ENCODE results near the gene TMEM179.

DNA sequence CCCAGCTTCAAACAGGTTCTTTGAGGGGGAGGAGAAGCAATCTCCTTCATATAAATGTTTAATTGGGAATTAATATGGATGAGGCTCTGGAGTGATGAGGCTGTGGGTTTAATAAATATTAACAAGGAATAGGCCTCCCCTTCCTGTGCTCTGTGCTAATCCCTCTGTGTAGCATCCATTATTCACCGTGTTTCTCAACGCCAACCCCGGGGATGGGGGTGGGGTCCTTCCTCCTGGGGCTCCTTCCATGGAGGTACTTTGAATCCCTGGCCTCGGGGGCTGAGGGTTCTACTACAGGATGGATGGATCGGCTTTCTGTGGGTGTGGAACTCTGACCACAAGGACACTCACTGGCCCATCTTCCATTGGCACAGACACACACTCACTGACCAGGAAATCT is 34.9 kb upstream of the TMEM179 start:
- TF ChIP-seq EGR1 (IDR thresholded peaks at IDR 0.05; ENCODE audit: borderline replicate concordance in 1 of 2, low read depth in 2 of 2, low read length in 2 of 2) (no peak), RFX5 (IDR thresholded peaks at IDR 0.05; ENCODE audit: low read depth, low read length) (no peak), KAT2A (conservative IDR thresholded peaks at IDR 0.05; ENCODE audit: control insufficient read depth, low read depth, low read length) (no peak), YBX1 (IDR thresholded peaks at IDR 0.05) (no peak), NFXL1 (IDR thresholded peaks at IDR 0.05; ENCODE audit: borderline replicate concordance) (no peak), CREM (IDR thresholded peaks at IDR 0.05; ENCODE audit: low read depth) (no peak), YY1 (IDR thresholded peaks at IDR 0.05; ENCODE audit: low read depth, low read length) (no peak), CTCF (IDR thresholded peaks at IDR 0.05 in 2 of 3, conservative IDR thresholded peaks at IDR 0.05 in 1 of 3; ENCODE audit: control insufficient read depth in 2 of 3, extremely low read depth in 1 of 3, insufficient read depth in 1 of 3, low read depth in 3 of 3, low read length in 3 of 3) (no peak)
- TF ChIP-seq, protein P1, sequence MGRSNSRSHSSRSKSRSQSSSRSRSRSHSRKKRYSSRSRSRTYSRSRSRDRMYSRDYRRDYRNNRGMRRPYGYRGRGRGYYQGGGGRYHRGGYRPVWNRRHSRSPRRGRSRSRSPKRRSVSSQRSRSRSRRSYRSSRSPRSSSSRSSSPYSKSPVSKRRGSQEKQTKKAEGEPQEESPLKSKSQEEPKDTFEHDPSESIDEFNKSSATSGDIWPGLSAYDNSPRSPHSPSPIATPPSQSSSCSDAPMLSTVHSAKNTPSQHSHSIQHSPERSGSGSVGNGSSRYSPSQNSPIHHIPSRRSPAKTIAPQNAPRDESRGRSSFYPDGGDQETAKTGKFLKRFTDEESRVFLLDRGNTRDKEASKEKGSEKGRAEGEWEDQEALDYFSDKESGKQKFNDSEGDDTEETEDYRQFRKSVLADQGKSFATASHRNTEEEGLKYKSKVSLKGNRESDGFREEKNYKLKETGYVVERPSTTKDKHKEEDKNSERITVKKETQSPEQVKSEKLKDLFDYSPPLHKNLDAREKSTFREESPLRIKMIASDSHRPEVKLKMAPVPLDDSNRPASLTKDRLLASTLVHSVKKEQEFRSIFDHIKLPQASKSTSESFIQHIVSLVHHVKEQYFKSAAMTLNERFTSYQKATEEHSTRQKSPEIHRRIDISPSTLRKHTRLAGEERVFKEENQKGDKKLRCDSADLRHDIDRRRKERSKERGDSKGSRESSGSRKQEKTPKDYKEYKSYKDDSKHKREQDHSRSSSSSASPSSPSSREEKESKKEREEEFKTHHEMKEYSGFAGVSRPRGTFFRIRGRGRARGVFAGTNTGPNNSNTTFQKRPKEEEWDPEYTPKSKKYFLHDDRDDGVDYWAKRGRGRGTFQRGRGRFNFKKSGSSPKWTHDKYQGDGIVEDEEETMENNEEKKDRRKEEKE (IDR thresholded peaks at IDR 0.05): no peak
- TF ChIP-seq, protein P2, sequence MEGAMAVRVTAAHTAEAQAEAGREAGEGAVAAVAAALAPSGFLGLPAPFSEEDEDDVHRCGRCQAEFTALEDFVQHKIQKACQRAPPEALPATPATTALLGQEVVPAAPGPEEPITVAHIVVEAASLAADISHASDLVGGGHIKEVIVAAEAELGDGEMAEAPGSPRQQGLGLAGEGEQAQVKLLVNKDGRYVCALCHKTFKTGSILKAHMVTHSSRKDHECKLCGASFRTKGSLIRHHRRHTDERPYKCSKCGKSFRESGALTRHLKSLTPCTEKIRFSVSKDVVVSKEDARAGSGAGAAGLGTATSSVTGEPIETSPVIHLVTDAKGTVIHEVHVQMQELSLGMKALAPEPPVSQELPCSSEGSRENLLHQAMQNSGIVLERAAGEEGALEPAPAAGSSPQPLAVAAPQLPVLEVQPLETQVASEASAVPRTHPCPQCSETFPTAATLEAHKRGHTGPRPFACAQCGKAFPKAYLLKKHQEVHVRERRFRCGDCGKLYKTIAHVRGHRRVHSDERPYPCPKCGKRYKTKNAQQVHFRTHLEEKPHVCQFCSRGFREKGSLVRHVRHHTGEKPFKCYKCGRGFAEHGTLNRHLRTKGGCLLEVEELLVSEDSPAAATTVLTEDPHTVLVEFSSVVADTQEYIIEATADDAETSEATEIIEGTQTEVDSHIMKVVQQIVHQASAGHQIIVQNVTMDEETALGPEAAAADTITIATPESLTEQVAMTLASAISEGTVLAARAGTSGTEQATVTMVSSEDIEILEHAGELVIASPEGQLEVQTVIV (IDR thresholded peaks at IDR 0.05; ENCODE audit: borderline replicate concordance, partially characterized antibody): no peak
